Coronary artery (tissue), 2 donors: ENCODE data around the gene CBX2.

ENCODE experiments used
- DNase-seq: peaks from one replicate; pipeline ENCODE4 v3.0.0-alpha.2; 2017; ENCODE audit warnings: low spot score
- H3K27ac ChIP-seq, 2 donors: fragments of 200-600 bp; sonication (generic); one replicate each; pipeline ENCODE4 v1.5.1; 2016 to 2019
- H3K4me3 ChIP-seq: fragments of 200-600 bp; sonication (generic); 2 replicates; pipeline ENCODE4 v1.5.1; 2016; ENCODE audit warnings: mild to moderate bottlenecking, moderate library complexity
- CTCF ChIP-seq: fragments of 200-600 bp; sonication (generic); IDR thresholded peaks from one replicate; pipeline ENCODE4 v1.5.1; 2019; ENCODE audit warnings: antibody characterized with exemption

Gene CBX2

GRCh38 chr17:79819534-79820276, 41.8 kb downstream of the CBX2 start:
- no peak overlapping the region for H3K4me3 ChIP-seq
- DNase-seq: no peak
- H3K27ac ChIP-seq: no peak overlapping the region
- no peak for TF ChIP-seq CTCF

GRCh38 chr17:79820959-79821330, 43.0 kb downstream of the CBX2 start:
- no peak for TF ChIP-seq CTCF
- Histone ChIP-seq H3K27ac (no peak overlapping the region), H3K4me3 (no peak overlapping the region)
- DNase-seq: no peak

- no peak overlapping the region for H3K27ac ChIP-seq
- DNase-seq: no peak
- no peak overlapping the region for H3K4me3 ChIP-seq
- TF ChIP-seq CTCF: no peak
These were observed 43.6 kb downstream of the CBX2 start for GRCh38 chr17:79821331-79822095.

- H3K27ac ChIP-seq: no peak overlapping the region
- no peak for TF ChIP-seq CTCF
- no peak for DNase-seq
- no peak overlapping the region for H3K4me3 ChIP-seq
These were observed 44.7 kb downstream of the CBX2 start for GRCh38 chr17:79822583-79823124.

GRCh38 chr17:79824234-79824633, 46.3 kb downstream of the CBX2 start:
- no peak for TF ChIP-seq CTCF
- DNase-seq: no peak
- Histone ChIP-seq H3K27ac (no peak overlapping the region), H3K4me3 (no peak overlapping the region)

GRCh38 chr17:79824893-79825579, 47.1 kb downstream of the CBX2 start:
- Histone ChIP-seq H3K4me3 (no peak overlapping the region), H3K27ac (no peak overlapping the region)
- no peak for TF ChIP-seq CTCF
- DNase-seq: no peak
